ENCODE results near the gene SRBD1.

GRCh38 chr2:45586600-45586999 is 24.5 kb downstream of the SRBD1 start:
- TF ChIP-seq CTCF (IDR thresholded peaks at IDR 0.05) (no peak), POLR2A (IDR thresholded peaks at IDR 0.05) (no peak)
